ENCODE data around the gene SLX1A.
"Not testable (repeated sequence)": the region's sequence is repeated elsewhere in the genome, so short reads cannot be mapped to it uniquely, and the experiment has no call there.

SLX1A gene

GRCh38 chr16:30184891-30185682 lies 8.6 kb upstream of the SLX1A start:
- DNase-seq: peak; percentile 29

- peak; percentile 87 for DNase-seq
Measured at GRCh38 chr16:30185683-30186421, 7.8 kb upstream of the SLX1A start.

GRCh38 chr16:30186444-30186781 lies 7.3 kb upstream of the SLX1A start:
- no peak for DNase-seq

- DNase-seq: peak; percentile 87
Measured at GRCh38 chr16:30186782-30187555, 6.7 kb upstream of the SLX1A start.

GRCh38 chr16:30187556-30187865 lies 6.2 kb upstream of the SLX1A start:
- DNase-seq: no peak

GRCh38 chr16:30187971-30188561 lies 5.6 kb upstream of the SLX1A start:
- no peak for DNase-seq

- not testable (repeated sequence) for DNase-seq
Measured at GRCh38 chr16:30191158-30191557, 2.5 kb upstream of the SLX1A start.

GRCh38 chr16:30193098-30193497 lies 577 bp upstream of the SLX1A start:
- not testable (repeated sequence) for DNase-seq

- DNase-seq: peak; percentile 5
Measured at GRCh38 chr16:30194172-30194925, 674 bp downstream of the SLX1A start.

GRCh38 chr16:30197001-30197400 lies 3.3 kb downstream of the SLX1A start:
- not testable (repeated sequence) for DNase-seq

GRCh38 chr16:30199049-30199448 lies 5.4 kb downstream of the SLX1A start, which contains the start of gene SULT1A3:
TSS of gene SULT1A3 (plus strand) at chr16:30199255. CDS start at chr16:30200729, 1,474 bp downstream.
- DNase-seq: not testable (repeated sequence)

- not testable (repeated sequence) for DNase-seq
Measured at GRCh38 chr16:30199608-30200343, 6.1 kb downstream of the SLX1A start.

GRCh38 chr16:30205541-30206236 lies 12.0 kb downstream of the SLX1A start:
- DNase-seq: not testable (repeated sequence)

GRCh38 chr16:30206252-30206651 lies 12.6 kb downstream of the SLX1A start:
- not testable (repeated sequence) for DNase-seq

- DNase-seq: not testable (repeated sequence)
Measured at GRCh38 chr16:30207063-30207704, 13.5 kb downstream of the SLX1A start.

- DNase-seq: not testable (repeated sequence)
Measured at GRCh38 chr16:30209032-30209431, 15.4 kb downstream of the SLX1A start.

- not testable (repeated sequence) for DNase-seq
Measured at GRCh38 chr16:30211414-30211813, 17.7 kb downstream of the SLX1A start.

GRCh38 chr16:30217082-30217481 lies 23.4 kb downstream of the SLX1A start:
- not testable (repeated sequence) for DNase-seq

Data from stimulated activated CD4-positive, alpha-beta T cell treated with anti-CD3 and anti-CD28 coated beads, Interleukin-1b, Interleukin-23, amount 100 ng/mL, for 48 hours (primary cell).